Fibroblast of lung (primary cell): ENCODE data around the gene RAB10.

ENCODE experiments used
- CTCF ChIP-seq, 2 donors: IDR thresholded peaks in 1 of 2; conservative IDR thresholded peaks in 1 of 2; 1 replicate in 1 of 2; 2 replicates in 1 of 2; pipeline ENCODE4 v1.5.1; 2011 to 2012; ENCODE audit warnings: low read length in 2 of 2, control low read depth in 1 of 2, inconsistent platforms in 1 of 2, low read depth in 1 of 2, mild to moderate bottlenecking in 1 of 2
- EZH2 ChIP-seq: IDR thresholded peaks from 2 replicates; pipeline ENCODE4 v1.5.1; 2012; ENCODE audit warnings: low read length, control low read depth, mild to moderate bottlenecking; ENCODE audit errors: missing control alignments

DNA sequence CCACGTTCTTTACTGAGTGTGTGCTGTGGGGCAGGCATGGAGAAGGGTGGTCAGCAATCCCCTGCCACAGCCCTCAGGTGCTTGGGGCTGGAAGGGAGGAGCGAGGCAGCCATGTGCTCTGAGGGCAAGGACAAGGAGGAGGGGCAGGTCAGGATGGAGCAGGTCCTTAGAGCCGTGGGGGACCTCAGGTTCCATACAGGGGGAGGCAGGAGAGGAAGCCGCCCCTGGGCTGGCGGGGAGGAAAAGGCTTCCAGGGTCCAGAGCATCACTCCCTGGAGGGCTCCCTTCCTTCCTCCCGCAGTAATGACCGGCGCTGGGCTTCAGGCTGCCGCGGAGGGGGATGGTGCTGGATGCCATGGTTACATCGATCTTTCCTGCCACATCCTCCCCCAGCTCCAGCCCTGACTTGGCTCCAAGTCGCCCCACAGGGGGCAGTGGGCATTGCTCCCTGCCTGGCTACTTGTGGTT is 145.6 kb downstream of the RAB10 start:
- TF ChIP-seq CTCF (conservative IDR thresholded peaks at IDR 0.05 in 1 of 2, IDR thresholded peaks at IDR 0.05 in 1 of 2; ENCODE audit: low read depth in 1 of 2, low read length in 2 of 2) (no peak), EZH2 (no peak)
